Measurements from ENCODE around the gene FAM83F.

GRCh38 chr22:39994566-39995392 lies at the start of gene FAM83F:
- TF ChIP-seq POLR2AphosphoS5 (IDR thresholded peaks at IDR 0.05; ENCODE audit: borderline replicate concordance, low read depth, low read length) (no peak), EZH2 (IDR thresholded peaks at IDR 0.05) (no peak)

Measured in SK-N-MC (cell line).